Naive thymus-derived CD8-positive, alpha-beta T cell (primary cell): ENCODE measurements around the gene ZCCHC8. TPM values are rescaled to one million over a fixed set of nuclear protein-coding genes. Genes with fewer than 3 reads are reported as not detected.
A peak's percentile ranks its signal among the peaks of the same experiment; 100 is the strongest.

Experiments used
- ATAC-seq, 2 donors: fragments of 150-1000 bp; cut with Tn5 transposase in 1 of 2; sonication (Bioruptor Pico), chemical (Tn5 transposase) in 1 of 2; 1 replicate in 1 of 2; 2 replicates in 1 of 2; pipeline ENCODE4 v1.10.0; 2021; ENCODE audit warnings: mild to moderate bottlenecking in 2 of 2, moderate library complexity in 2 of 2
- POLR2A ChIA-PET: fragments of 350-600 bp; sonication (Branson Sonifier 250); formaldehyde crosslinking; loops from one replicate; lab custom pipeline; 2021; ENCODE audit warnings: antibody characterized with exemption; lab: Charles Lee
- DNase-seq, 10 donors: peaks; one replicate each; pipeline versions ENCODE4 v3.0.0 to v3.0.0-alpha.2; 2020 to 2022
- H3K27ac Mint-ChIP-seq, 10 donors: one replicate each; pipeline ENCODE4 v1.8.0; 2020 to 2022; ENCODE audit warnings: mild to moderate bottlenecking in 10 of 10, mixed read lengths in 10 of 10, moderate library complexity in 4 of 10, inconsistent platforms in 1 of 10
- H3K27me3 Mint-ChIP-seq, 5 donors: one replicate each; pipeline ENCODE4 v1.8.0; 2021 to 2022; ENCODE audit warnings: mixed read lengths in 5 of 5
- H3K36me3 Mint-ChIP-seq, 3 donors: one replicate each; pipeline ENCODE4 v1.8.0; 2020 to 2022; ENCODE audit warnings: mixed read lengths in 3 of 3, mild to moderate bottlenecking in 2 of 3, inconsistent platforms in 1 of 3
- H3K4me1 Mint-ChIP-seq, 4 donors: one replicate each; pipeline ENCODE4 v1.8.0; 2021 to 2022; ENCODE audit warnings: mixed read lengths in 4 of 4
- H3K4me3 Mint-ChIP-seq, 10 donors: one replicate each; pipeline ENCODE4 v1.8.0; 2020 to 2022; ENCODE audit warnings: mild to moderate bottlenecking in 10 of 10, mixed read lengths in 10 of 10, moderate library complexity in 6 of 10, inconsistent platforms in 1 of 10
- H3K9me3 Mint-ChIP-seq, 9 donors: one replicate each; pipeline ENCODE4 v1.8.0; 2020 to 2022; ENCODE audit warnings: mixed read lengths in 9 of 9, mild to moderate bottlenecking in 3 of 9, inconsistent platforms in 1 of 9, moderate library complexity in 1 of 9
- polyA plus RNA-seq, 3 donors: library from polyadenylated mRNA; unstranded; fragments of 300-500 nt; fragmentation: Illumina TruSeq; gene quantifications; one replicate each; pipeline ENCODE4 v1.2.3, GENCODE V29; 2021
- total RNA-seq, 8 experiments: library from RNA in 2 of 8; stranded (reverse) in 2 of 8; gene quantifications; one replicate each; pipeline ENCODE4 v1.2.3 and lab custom pipeline; 2021 to 2026

ZCCHC8 gene
- total RNA-seq (10 to 100 TPM; 42.9 to 43.3 TPM), polyA plus RNA-seq (10 to 100 TPM in 1 of 3 donors, 1 to 10 TPM in 2; 5.4 to 14.1 (median 8.1) TPM), total RNA-seq (lab: John Stamatoyannopoulos, UW) (59.5 to 88.8 (median 74.0) reads per million in 6 experiments)

DNA sequence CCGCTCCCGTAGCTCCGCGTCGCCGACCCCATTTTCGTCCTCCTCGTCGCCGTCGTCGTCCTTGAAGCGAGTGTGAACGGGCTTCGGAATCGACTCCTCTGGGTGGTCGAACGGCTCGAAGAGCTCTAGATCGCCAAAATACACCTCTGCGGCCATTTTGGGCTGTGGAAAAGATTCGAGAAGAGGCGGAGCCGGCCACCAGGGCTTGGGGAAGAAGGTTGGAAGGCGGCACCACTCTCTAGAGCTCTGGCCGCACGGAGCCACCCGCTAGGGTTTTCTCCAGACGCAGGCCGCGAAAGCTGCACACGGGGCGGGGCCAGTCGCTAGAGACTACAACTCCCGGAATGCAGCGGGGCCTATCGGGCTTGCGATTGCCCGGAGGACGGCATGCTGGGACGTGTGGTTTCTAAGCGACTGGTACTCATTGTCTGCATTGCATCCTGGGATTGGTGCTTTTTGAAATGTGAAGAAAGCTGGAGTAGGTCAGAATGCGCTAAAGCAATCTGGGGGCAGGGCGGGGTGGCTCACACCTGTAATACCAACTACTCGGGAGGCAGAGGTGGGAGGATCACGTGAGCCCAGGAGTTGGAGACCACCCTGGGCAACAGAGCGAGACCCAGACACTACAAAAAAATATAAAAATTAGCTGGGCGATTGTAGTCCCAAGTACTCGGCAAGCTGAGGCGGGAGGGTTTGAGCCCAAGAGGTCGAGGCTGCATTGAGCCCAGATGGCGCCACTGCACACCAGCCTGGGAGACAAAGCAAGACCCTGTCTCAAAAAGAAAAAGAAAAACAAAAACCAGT, at the start of gene ZCCHC8:
Gene ZCCHC8 (minus strand): TSS at position 248 of the 804 bp plus-strand sequence. CDS start 92 bp downstream, at position 156.
- DNase-seq (peak; percentile 87 to 97 (median 93)), ATAC-seq (peak; percentile 90 to 94)
- Mint-ChIP-seq H3K9me3 (no peaks in the 10 kb centered on the region), H3K4me3 (peak within 1 kb of the TSS; percentile 84 to 99 (median 96)), H3K4me1 (peaks cover 9 to 48% (median 34%) of the 10 kb centered on the region in 4 donors), H3K27me3 (no peaks in the 10 kb centered on the region), H3K27ac (peak within 1 kb of the TSS; percentile 96 to 99 (median 97)), H3K36me3 (peaks cover 0 to 45% (median 3%) of the 10 kb centered on the region in 3 donors)
- POLR2A ChIA-PET, result interaction anchor here (0.5 to 5.4 kb wide), 17 partner anchors 10 to 1896 kb away, joined by 3 to 113 read pairs (median 6); partner anchors contain the start of genes ATP6V0A2, CCDC62, DENR and DIABLO

DNA sequence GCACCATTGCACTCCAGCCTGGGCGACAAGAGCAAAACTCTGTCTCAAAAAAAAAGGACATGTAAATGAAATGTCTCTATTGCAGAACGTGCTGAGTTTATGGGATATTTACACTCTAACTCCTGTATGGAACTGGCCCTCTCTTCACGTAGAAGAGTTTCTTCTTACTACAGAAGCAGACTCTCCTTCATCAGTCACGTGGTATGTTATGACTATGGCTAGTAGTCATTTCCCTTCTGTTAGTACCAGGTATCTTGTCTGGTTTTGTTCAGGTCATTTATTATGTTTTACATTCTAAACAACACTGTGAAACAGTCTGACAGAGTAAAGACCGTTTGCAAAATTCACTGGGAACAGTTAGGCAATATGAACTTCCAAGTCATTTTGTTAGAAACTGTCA, 46.6 kb upstream of the ZCCHC8 start:
- H3K4me3 Mint-ChIP-seq, result no peak overlapping the region
- H3K27me3 Mint-ChIP-seq, result no peaks in the 10 kb centered on the region
- ATAC-seq, result no peak
- peaks cover 0 to 2% (median 0%) of the 10 kb centered on the region in 4 donors for H3K4me1 Mint-ChIP-seq
- DNase-seq, result no peak
- H3K36me3 Mint-ChIP-seq, result peaks cover 5 to 63% (median 13%) of the 10 kb centered on the region in 3 donors
- no peak overlapping the region for H3K27ac Mint-ChIP-seq
- POLR2A ChIA-PET, result no interaction called here
- H3K9me3 Mint-ChIP-seq, result no peaks in the 10 kb centered on the region

DNA sequence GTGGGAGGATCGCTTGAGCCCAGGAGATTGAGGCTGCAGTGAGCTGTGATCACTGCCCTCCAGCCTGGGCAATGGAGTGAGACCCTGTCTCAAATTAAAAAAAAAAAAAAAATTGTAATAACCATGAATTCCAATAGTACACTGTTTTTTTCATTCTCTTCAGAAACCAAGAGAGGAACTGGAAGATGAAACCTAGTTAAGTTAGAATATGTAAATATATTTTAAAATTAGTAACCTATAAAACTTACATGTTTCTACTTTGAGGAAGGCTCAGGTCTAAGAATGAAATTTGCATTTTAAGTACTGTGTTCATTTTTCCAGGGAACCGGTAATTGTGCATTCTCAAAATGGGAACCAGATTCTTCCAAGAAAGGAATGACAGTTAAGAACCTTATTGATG, 45.1 kb upstream of the ZCCHC8 start:
- Mint-ChIP-seq H3K9me3 (no peaks in the 10 kb centered on the region), H3K4me3 (no peak overlapping the region), H3K27me3 (no peaks in the 10 kb centered on the region), H3K4me1 (peaks cover 0 to 2% (median 0%) of the 10 kb centered on the region in 4 donors), H3K36me3 (peaks cover 0 to 57% (median 9%) of the 10 kb centered on the region in 3 donors), H3K27ac (no peak overlapping the region)
- POLR2A ChIA-PET, result no interaction called here
- ATAC-seq, result no peak
- no peak for DNase-seq

DNA sequence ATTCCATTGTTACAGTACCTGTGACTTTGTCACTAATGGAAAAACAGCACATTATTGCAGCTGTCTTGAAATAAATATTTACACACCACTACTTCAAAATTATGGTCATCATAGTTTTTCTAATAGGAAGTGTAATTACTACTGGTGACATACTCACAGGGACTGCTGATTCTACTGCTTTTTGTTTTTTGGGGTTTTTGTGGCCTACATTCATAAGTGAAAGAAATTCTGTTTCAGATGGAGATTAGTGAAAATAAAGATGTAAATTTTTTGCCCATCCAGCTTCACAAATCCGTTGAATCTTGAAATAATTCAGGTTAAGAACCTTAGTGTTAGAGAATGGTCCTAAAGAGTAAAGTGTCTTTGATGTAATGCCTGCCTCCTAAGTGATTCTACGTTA, 43.8 kb upstream of the ZCCHC8 start:
- H3K4me3 Mint-ChIP-seq, result no peak overlapping the region
- no peaks in the 10 kb centered on the region for H3K9me3 Mint-ChIP-seq
- DNase-seq (no peak), ATAC-seq (no peak)
- H3K27ac Mint-ChIP-seq, result no peak overlapping the region
- peaks cover 0 to 52% (median 7%) of the 10 kb centered on the region in 3 donors for H3K36me3 Mint-ChIP-seq
- POLR2A ChIA-PET, result no interaction called here
- no peaks in the 10 kb centered on the region for H3K27me3 Mint-ChIP-seq
- H3K4me1 Mint-ChIP-seq, result peaks cover 0 to 2% (median 0%) of the 10 kb centered on the region in 4 donors

DNA sequence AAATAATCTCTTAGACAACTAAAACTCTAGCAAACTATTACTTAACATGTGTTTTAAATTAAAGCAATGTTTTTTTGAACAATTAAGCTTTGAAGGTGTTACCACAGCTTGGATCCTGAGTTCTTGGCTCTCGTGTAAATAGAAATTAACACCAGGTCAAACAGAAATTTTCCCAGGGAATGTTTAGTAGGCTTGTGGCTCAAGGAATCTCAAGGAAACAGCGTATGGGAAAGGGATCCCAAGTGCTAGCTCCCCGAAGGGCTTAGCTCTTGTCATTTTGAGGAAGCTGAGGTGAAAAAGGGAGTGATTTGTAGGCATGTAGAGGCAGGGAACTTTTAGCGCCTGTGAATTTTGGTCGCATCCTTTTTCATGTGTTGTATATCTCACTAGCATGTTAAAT, 37.8 kb upstream of the ZCCHC8 start:
- no peak overlapping the region for H3K27ac Mint-ChIP-seq
- H3K4me3 Mint-ChIP-seq, result no peak overlapping the region
- ATAC-seq (no peak), DNase-seq (no peak)
- POLR2A ChIA-PET, result interaction anchor here (2.2 kb wide), 1 partner anchor 10 kb away, joined by 6 read pairs; no protein-coding TSS in a partner anchor
- H3K36me3 Mint-ChIP-seq, result peaks cover 0 to 45% (median 5%) of the 10 kb centered on the region in 3 donors
- H3K4me1 Mint-ChIP-seq, result no peaks in the 10 kb centered on the region
- no peaks in the 10 kb centered on the region for H3K27me3 Mint-ChIP-seq
- no peaks in the 10 kb centered on the region for H3K9me3 Mint-ChIP-seq

DNA sequence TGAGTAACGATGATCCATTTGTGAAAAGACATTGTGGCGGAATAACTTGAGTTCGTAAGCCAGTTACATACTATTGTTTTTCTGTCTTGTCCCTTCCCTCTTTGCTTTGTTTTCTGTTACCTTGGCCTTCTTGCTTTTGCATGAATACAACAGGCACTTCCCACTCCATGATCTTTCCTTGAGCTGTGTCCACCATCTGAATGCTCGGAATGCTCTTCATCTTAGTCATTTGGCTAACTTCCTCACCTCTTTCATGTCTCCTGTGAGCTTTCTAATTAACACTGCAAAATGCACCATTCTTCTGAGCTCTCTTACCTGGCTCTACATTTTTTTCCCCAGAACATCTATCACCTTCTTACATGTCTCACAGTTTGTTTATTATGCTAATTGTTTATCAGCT, 36.3 kb upstream of the ZCCHC8 start:
- ATAC-seq (no peak), DNase-seq (no peak)
- H3K9me3 Mint-ChIP-seq, result no peaks in the 10 kb centered on the region
- no peaks in the 10 kb centered on the region for H3K4me1 Mint-ChIP-seq
- no peak overlapping the region for H3K27ac Mint-ChIP-seq
- no peak overlapping the region for H3K4me3 Mint-ChIP-seq
- POLR2A ChIA-PET, result interaction anchor here (0.5 to 0.7 kb wide), 2 partner anchors 184 to 840 kb away, joined by 4 to 7 read pairs; no protein-coding TSS in a partner anchor
- H3K27me3 Mint-ChIP-seq, result no peaks in the 10 kb centered on the region
- peaks cover 0 to 43% (median 2%) of the 10 kb centered on the region in 3 donors for H3K36me3 Mint-ChIP-seq

DNA sequence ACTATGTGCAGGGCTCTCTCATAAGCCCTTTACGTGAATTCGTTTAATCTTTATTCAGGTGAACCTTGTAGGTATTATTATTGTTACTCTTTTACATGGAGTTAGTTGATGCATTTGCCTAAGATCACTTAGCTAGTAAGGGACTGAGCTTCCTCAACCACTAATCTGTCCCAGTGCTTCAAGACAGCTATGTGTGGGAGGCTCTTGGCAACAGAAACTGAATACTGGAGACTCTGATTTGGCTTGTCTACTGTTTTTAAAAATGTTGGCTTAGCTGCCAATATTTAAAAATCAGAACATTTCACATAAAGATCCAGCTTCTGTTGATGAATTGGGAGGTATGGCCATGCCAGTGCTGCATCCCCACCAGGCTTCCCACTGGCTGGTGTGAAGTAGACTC, 33.1 kb upstream of the ZCCHC8 start:
- peaks cover 0 to 41% (median 3%) of the 10 kb centered on the region in 3 donors for H3K36me3 Mint-ChIP-seq
- no peaks in the 10 kb centered on the region for H3K9me3 Mint-ChIP-seq
- ATAC-seq (no peak), DNase-seq (no peak)
- POLR2A ChIA-PET, result interaction anchor here (1.4 kb wide), 1 partner anchor 10 kb away, joined by 3 read pairs; no protein-coding TSS in a partner anchor
- H3K4me1 Mint-ChIP-seq, result no peaks in the 10 kb centered on the region
- H3K4me3 Mint-ChIP-seq, result no peak overlapping the region
- no peaks in the 10 kb centered on the region for H3K27me3 Mint-ChIP-seq
- H3K27ac Mint-ChIP-seq, result peak overlapping the region in 1 of 10 donors; percentile 20

DNA sequence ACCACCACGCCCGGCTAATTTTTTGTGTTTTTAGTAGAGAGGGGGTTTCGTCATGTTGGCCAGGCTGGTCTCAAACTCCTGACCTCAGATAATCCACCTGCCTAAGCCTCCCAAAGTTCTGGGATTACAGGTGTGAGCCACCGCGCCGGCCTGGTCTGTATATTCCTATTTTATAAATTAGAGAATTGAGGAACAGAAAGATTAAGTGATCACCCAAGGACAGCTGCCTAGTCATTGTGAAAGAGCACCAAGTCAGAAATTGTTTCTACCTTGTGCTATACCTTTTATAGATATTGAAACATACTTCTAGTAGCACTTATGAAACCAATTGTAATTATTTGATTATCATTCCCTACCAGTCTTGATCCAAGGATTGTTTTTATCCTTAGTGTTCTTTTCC, 28.3 kb upstream of the ZCCHC8 start:
- no peak overlapping the region for H3K27ac Mint-ChIP-seq
- peaks cover 0 to 30% (median 2%) of the 10 kb centered on the region in 3 donors for H3K36me3 Mint-ChIP-seq
- ATAC-seq (no peak), DNase-seq (no peak)
- H3K4me3 Mint-ChIP-seq, result no peak overlapping the region
- peaks cover 6 to 15% (median 10%) of the 10 kb centered on the region in 4 donors for H3K4me1 Mint-ChIP-seq
- H3K27me3 Mint-ChIP-seq, result no peaks in the 10 kb centered on the region
- POLR2A ChIA-PET, result interaction anchor here (0.6 kb wide), 1 partner anchor 670 kb away, joined by 3 read pairs; no protein-coding TSS in a partner anchor
- no peaks in the 10 kb centered on the region for H3K9me3 Mint-ChIP-seq

DNA sequence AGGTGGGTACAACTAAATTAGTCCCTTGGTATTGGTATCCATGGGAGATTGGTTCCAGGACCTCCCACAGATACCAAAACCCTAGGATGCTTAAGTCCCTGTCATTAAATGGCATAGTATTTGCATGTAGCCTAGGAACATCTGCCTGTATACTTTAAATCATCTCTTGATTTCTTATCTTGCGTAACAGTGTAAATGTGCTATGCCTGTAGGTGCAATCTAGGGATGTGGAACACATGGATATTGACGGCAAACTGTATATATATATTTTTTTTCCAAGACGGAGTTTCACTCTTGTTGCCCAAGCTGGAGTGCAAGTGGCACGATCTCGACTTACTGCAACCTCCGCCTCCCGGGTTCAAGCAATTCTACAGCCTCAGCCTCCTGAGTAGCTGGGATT, 27.9 kb upstream of the ZCCHC8 start:
- DNase-seq, result no peak
- Mint-ChIP-seq H3K4me3 (no peak overlapping the region), H3K4me1 (peaks cover 6 to 19% (median 14%) of the 10 kb centered on the region in 4 donors), H3K27me3 (no peaks in the 10 kb centered on the region), H3K36me3 (peaks cover 0 to 34% (median 2%) of the 10 kb centered on the region in 3 donors), H3K9me3 (no peaks in the 10 kb centered on the region), H3K27ac (peak overlapping the region in 2 of 10 donors; percentile 25 to 34)
- ATAC-seq, result no peak
- POLR2A ChIA-PET, result no interaction called here

DNA sequence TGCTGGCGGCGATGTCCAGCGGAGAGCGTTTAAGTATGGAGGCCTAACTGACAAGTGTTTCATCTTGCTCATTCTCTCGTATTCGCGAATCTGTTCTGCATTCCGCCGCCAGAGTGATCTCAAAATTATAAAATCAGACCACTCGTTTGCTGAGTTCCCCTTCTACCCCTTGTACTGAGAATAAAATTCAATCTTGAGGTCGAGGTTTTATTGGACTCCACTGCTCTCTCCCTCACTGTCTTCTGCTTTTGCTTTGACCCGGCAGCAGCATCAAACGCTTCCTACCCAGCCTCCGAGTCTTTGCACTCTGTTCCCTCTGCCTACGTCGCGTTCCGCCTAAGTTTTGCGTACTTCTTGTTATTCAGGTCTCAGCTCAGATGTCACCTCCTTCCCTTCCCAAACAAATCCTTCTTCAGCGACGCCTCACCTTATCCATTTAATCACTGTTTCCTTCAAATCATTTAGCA, 26.8 kb upstream of the ZCCHC8 start:
- Mint-ChIP-seq H3K36me3 (peaks cover 0 to 36% (median 2%) of the 10 kb centered on the region in 3 donors), H3K9me3 (no peaks in the 10 kb centered on the region), H3K27me3 (no peaks in the 10 kb centered on the region), H3K4me3 (no peak overlapping the region), H3K4me1 (peaks cover 10 to 28% (median 21%) of the 10 kb centered on the region in 4 donors), H3K27ac (no peak overlapping the region)
- ATAC-seq (no peak), DNase-seq (peak in 5 of 10 donors; percentile 5 to 28 (median 24))
- POLR2A ChIA-PET, result interaction anchor here (0.5 to 6.3 kb wide), 15 partner anchors 12 to 1075 kb away, joined by 3 to 113 read pairs (median 5); partner anchors contain the start of genes CLIP1, DDX55, DENR and DIABLO

DNA sequence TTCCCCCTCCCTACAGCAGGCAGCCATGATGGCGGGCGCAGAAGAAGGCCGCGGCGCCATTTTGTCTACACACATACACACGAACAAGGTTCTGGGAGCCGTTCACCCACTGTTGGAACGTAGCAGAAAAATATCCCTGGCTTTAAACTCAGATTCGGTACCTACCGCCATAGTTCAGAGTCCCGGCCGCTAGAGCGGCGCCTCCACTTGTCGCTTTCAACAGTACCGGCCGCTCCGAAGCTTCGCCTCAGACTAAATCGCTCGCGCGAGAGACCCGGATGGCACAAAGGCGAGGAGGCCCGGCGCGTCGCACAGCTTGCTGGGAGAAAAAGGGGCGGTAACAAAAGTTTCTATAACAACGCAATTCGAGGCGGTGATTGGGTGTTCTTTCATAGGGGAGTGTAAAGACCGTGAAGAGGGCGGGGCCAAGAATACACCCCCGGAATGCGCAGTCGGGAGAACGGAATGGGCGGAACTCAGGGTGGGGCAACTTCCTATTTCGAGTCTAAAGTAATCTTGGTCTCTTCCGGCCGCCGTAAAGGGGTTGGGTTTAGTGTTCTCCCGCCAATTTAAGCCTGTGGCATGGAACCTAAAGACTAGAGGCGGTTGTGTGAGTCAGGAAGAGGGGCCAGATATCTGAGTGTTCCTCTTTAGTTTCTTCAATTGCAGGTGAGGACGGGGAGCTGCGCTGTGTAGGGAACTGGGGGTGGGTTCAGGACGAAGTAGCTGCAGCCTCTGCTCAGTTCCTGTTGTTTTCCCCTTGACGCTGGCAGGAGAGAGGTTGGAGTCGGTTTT, 26.1 kb upstream of the ZCCHC8 start, which contains the start of the genes KNTC1 and RSRC2:
Gene KNTC1 (plus strand): TSS at position 567 of the 795 bp plus-strand sequence. CDS start 2,815 bp downstream, outside the sequence.
Gene RSRC2 (minus strand): TSS at position 254 of the 795 bp plus-strand sequence. CDS start 83 bp downstream, at position 171.
- Mint-ChIP-seq H3K4me1 (peaks cover 12 to 34% (median 26%) of the 10 kb centered on the region in 4 donors), H3K27ac (peak within 1 kb of the TSS in 1 of 10 donors; percentile 38), H3K4me3 (peak within 1 kb of the TSS in 1 of 10 donors; percentile 71), H3K27me3 (no peaks in the 10 kb centered on the region), H3K36me3 (peaks cover 0 to 37% (median 4%) of the 10 kb centered on the region in 3 donors), H3K9me3 (no peaks in the 10 kb centered on the region)
- peak; percentile 81 to 99 (median 98) for DNase-seq
- POLR2A ChIA-PET, result interaction anchor here (0.5 to 6.3 kb wide), 22 partner anchors 12 to 1302 kb away, joined by 3 to 113 read pairs (median 5); partner anchors contain the start of genes CCDC62, CLIP1, DDX55 and DENR
- peak; percentile 88 to 91 for ATAC-seq
